ENCODE results near the gene TPO.
A peak's percentile ranks its signal among the peaks of the same experiment; 100 is the strongest.

DNA sequence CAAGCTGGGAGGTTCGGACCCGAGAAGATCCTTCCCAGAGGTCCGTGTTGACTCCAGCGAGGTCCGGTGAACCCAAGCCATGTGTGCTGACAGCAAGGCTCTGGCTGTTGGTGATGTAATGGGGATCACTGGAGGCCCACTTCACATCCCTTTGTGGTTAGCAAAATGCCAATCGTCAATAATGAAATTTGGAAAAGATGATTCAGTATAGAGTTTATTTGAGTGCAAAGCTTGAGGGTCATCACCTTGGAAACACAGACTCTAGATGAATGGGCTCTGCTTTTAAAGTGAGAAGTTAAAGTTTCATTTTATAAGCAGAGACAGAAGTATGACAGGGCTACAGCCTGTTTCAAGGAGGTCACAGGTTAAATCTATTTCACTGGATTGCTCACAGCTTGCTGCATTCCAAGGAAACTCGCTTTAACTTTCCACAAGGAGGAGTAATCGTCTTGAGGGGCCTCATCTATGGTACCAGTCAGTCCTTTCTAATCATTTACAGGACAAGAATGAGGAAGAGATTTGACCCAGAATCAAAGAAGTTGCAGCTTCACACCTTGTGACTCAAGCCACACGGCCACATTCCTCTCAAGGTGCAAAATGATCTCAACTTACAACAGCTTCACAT lies 140.5 kb downstream of the TPO start:
- TF ChIP-seq, protein P1, sequence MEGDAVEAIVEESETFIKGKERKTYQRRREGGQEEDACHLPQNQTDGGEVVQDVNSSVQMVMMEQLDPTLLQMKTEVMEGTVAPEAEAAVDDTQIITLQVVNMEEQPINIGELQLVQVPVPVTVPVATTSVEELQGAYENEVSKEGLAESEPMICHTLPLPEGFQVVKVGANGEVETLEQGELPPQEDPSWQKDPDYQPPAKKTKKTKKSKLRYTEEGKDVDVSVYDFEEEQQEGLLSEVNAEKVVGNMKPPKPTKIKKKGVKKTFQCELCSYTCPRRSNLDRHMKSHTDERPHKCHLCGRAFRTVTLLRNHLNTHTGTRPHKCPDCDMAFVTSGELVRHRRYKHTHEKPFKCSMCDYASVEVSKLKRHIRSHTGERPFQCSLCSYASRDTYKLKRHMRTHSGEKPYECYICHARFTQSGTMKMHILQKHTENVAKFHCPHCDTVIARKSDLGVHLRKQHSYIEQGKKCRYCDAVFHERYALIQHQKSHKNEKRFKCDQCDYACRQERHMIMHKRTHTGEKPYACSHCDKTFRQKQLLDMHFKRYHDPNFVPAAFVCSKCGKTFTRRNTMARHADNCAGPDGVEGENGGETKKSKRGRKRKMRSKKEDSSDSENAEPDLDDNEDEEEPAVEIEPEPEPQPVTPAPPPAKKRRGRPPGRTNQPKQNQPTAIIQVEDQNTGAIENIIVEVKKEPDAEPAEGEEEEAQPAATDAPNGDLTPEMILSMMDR (IDR thresholded peaks at IDR 0.05) = peak in 1 of 4 experiments; percentile 20
- TF ChIP-seq POLR2A (IDR thresholded peaks at IDR 0.05) = no peak
- TF ChIP-seq EP300 (IDR thresholded peaks at IDR 0.05) = no peak
